AG10803 (cell line): ENCODE data around the gene TEX29.

Experiments used
- DNase-seq: peaks from one replicate; pipeline ENCODE4 v3.0.0; 2010; ENCODE audit warnings: low read depth
- H3K4me3 ChIP-seq: 2 replicates; pipeline ENCODE4 v1.5.1; 2011; ENCODE audit warnings: mild to moderate bottlenecking, low read length, control low read depth
- TF ChIP-seq, protein P1 (sequence below): conservative IDR thresholded peaks from 2 replicates; pipeline ENCODE4 v1.5.1; 2011; ENCODE audit warnings: mild to moderate bottlenecking, low read length, control low read depth, inconsistent platforms

TEX29 gene

DNA sequence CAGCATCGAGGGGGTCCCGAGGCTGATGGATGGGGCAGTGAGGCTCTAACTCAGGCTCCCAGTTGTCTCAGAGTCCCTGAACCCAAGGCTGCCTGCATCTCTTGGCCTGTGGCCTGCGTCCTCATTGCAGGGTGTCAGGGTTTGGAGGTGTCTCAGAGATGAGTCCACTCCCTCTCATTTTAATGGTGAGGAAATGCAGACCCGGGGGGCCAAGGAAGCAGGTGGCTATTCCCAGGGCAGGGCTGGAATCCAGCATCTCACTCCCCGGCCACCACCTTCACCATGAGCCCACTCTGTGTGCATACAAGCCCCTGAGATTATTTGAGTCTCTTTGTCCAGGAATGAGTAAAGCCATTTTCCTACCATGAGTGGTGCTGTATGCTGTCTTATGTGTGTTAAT, 21.4 kb downstream of the TEX29 start:
- TF ChIP-seq, protein P1, sequence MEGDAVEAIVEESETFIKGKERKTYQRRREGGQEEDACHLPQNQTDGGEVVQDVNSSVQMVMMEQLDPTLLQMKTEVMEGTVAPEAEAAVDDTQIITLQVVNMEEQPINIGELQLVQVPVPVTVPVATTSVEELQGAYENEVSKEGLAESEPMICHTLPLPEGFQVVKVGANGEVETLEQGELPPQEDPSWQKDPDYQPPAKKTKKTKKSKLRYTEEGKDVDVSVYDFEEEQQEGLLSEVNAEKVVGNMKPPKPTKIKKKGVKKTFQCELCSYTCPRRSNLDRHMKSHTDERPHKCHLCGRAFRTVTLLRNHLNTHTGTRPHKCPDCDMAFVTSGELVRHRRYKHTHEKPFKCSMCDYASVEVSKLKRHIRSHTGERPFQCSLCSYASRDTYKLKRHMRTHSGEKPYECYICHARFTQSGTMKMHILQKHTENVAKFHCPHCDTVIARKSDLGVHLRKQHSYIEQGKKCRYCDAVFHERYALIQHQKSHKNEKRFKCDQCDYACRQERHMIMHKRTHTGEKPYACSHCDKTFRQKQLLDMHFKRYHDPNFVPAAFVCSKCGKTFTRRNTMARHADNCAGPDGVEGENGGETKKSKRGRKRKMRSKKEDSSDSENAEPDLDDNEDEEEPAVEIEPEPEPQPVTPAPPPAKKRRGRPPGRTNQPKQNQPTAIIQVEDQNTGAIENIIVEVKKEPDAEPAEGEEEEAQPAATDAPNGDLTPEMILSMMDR = no peak
- H3K4me3 ChIP-seq = no peak overlapping the region
- no peak for DNase-seq

DNA sequence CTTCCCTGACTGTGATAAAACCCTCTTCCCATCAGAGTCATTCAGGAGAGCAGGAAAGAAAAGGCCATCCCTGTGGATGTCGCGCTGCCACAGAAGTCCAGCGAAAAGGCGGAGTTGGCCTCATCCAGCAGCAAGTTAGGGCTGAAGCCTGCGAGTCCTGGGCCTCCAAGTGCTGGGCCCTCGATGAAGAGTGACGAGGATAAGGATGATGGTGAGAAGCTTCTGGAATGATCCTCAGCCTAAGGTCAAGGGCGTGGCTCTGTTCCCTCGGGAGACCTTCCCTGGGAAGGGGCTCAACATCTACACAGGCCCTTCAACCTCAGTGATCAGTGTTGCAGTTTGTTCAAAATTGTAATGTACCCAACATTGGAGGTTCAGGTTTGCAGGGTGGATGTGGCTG, 22.3 kb downstream of the TEX29 start:
- TF ChIP-seq, protein P1 = no peak
- no peak overlapping the region for H3K4me3 ChIP-seq

DNA sequence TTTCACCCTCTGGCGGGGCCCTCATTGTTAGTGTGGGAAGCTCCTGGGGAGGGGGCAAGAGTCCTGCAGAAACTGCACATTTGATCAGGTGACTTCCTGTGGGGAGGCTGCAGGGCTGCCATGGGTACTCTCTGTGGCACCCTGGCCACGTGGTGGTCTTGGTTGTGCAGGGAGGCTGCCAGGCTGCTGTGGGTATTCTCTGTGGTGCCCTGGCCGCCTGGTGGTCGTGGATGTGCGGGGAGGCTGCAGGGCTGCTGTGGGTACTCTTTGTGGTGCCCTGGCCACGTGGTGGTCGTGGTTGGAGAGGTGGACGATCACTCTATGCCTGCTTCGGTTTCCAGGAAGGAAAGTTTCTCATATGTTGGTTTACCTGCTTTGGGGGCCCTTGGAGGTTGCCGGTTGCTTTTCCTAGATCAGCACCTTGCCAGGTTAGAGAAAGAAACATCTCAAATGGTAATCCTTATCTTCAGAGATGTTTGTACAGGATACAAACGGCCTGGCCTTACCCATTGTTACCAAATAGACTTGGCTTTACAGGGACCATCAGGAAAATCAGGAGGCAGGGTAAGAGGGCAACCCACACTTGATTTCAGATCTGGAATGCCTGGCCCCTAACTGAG, 22.9 kb downstream of the TEX29 start:
- no peak for DNase-seq

More for the DNA sequence above, 22.3 kb downstream of the TEX29 start:
- no peak for DNase-seq

DNA sequence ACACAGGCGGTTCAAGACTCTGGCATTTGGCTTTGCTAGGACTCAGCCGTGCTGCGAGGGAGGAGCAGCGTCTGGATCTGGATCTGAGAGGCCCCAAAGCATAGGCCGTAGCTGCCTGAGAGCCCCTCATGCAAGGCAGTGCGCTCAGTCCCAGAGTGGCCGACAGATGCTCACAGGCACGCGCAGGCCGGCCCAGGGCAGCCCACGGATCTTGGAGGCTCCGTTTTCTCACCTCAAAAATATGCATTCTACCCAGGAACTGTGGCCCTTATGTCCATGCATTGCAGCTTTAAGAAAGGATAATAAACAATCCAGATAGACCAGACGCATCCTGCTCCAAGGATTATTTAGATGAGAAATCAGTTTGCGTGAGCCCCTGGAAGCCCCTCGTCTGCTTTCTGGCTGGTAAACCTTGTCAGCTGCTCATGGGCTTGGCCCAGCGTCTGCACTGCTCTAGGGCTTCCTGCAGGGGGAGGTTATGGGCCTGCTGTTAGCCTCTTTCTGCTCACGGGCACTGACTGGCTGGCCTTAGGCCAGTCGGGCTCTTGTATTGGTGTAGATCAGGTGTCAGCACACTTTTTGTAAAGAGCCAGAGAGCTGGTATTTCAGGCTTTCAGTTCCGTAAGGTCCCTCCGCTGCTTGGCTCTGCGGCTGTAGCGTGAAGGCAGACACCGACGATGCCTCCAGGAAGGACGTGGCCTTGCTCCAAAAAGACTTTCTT, 24.2 kb downstream of the TEX29 start:
- TF ChIP-seq, protein P1 = peak; percentile 51
- H3K4me3 ChIP-seq = no peak overlapping the region
- peak; percentile 57 for DNase-seq

More for the DNA sequence above, 22.9 kb downstream of the TEX29 start:
- TF ChIP-seq, protein P1 = no peak
- H3K4me3 ChIP-seq = no peak overlapping the region

DNA sequence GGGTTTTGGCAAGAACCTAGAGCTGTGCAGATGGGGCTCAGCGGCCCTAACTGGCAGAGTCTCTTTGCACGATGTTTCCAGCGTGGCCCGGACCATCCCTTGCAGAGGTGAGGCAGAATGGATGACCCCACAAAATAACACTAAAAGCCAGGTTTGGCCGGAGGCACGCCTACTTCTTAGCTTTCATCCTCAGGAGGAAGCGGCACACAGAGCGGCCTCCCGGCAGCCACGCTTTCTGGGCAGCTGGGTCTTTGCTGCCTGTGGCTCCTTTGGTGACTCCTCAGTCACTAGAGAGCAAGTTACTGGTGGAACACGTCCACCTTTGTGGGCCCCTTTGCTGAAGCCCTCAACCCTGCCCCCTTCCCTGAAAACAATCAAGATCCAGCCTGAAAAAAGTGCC, 25.2 kb downstream of the TEX29 start:
- no peak for DNase-seq
- TF ChIP-seq, protein P1 = no peak
- no peak overlapping the region for H3K4me3 ChIP-seq

DNA sequence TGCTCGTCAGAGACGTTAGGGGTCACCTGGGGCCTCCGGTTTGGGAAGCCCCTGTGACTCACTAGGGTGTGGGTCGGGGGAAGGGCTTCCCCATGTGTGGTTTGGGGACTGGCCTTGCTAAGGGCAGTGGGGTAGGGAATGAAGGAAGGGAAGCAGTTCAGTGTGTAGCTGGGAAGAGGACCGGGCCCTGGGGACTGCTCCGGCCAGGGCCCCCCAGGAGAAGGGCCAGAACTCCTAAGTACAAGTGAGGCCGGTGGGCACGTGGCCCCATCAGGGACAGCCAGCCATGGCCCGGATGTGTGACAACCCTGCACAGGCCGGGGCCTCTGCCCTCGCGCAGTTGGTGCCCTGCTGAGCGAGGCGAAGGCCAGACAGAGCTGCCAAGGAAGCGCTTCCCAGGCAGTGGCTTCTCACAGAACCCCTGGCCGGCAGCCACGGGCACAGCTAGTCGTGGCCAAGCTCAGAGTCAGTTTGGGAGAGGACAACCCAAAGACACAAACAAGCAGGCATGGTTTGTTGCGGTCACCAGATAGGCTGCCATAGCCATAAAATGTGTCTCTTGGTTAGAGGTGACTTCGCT, 25.7 kb downstream of the TEX29 start:
- TF ChIP-seq, protein P1 = no peak
- no peak for DNase-seq
- H3K4me3 ChIP-seq = no peak overlapping the region

DNA sequence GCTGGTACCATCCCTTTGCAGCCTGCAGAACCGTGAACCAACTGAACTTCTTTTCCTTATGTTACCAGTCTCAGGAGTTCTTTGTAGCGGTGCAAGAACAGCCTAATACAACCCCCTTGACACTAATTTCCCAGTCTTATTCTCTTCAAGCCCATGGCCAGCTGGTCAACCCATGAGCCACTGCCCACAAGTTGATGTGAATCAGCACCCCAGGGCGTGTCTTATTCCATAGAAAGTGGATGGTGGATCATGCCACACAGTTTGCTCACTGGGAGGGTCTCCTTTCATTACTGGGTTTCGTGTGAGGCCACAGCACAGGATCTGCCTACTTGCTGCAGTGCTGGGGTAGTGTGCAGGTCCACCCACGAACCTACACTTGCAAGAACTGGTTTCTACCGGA, 27.0 kb downstream of the TEX29 start:
- TF ChIP-seq, protein P1 = no peak
- H3K4me3 ChIP-seq = no peak overlapping the region
- no peak for DNase-seq
